Memory B cell (primary cell): ENCODE data around the gene MN1.
"Not testable (repeated sequence)": the region's sequence is repeated elsewhere in the genome, so short reads cannot be mapped to it uniquely, and the experiment has no call there.

Experiments
- ATAC-seq: fragments of 150-1000 bp; cut with Tn5 transposase; 2 replicates; pipeline ENCODE4 v1.10.0; 2021; ENCODE audit warnings: low read depth, mild to moderate bottlenecking, moderate library complexity
- DNase-seq, 2 donors: peaks; one replicate each; pipeline ENCODE4 v3.0.0; 2022; ENCODE audit warnings: low spot score in 2 of 2
- H3K27ac Mint-ChIP-seq: one replicate; pipeline ENCODE4 v1.8.0; 2022; ENCODE audit warnings: mild to moderate bottlenecking, moderate library complexity, mixed read lengths
- H3K27me3 Mint-ChIP-seq: one replicate; pipeline ENCODE4 v1.8.0; 2022; ENCODE audit warnings: mixed read lengths
- H3K36me3 Mint-ChIP-seq: one replicate; pipeline ENCODE4 v1.8.0; 2022; ENCODE audit warnings: mild to moderate bottlenecking, mixed read lengths
- H3K4me1 Mint-ChIP-seq: one replicate; pipeline ENCODE4 v1.8.0; 2022; ENCODE audit warnings: mixed read lengths
- H3K4me3 Mint-ChIP-seq: one replicate; pipeline ENCODE4 v1.8.0; 2022; ENCODE audit warnings: mild to moderate bottlenecking, moderate library complexity, mixed read lengths
- H3K9me3 Mint-ChIP-seq: one replicate; pipeline ENCODE4 v1.8.0; 2022; ENCODE audit warnings: mixed read lengths

The MN1 gene

GRCh38 chr22:27747396-27748221 is 53.9 kb downstream of the MN1 start:
- Mint-ChIP-seq H3K4me1 (no peaks in the 10 kb centered on the region), H3K27ac (no peak overlapping the region), H3K27me3 (peaks cover 12% of the 10 kb centered on the region), H3K36me3 (no peaks in the 10 kb centered on the region), H3K4me3 (no peak overlapping the region), H3K9me3 (no peaks in the 10 kb centered on the region)
- DNase-seq (no peak), ATAC-seq (no peak)

GRCh38 chr22:27746918-27747317 is 54.6 kb downstream of the MN1 start:
- no peaks in the 10 kb centered on the region for H3K4me1 Mint-ChIP-seq
- H3K36me3 Mint-ChIP-seq: no peaks in the 10 kb centered on the region
- H3K27ac Mint-ChIP-seq: no peak overlapping the region
- ATAC-seq (no peak), DNase-seq (no peak)
- H3K27me3 Mint-ChIP-seq: peaks cover 12% of the 10 kb centered on the region
- no peaks in the 10 kb centered on the region for H3K9me3 Mint-ChIP-seq
- no peak overlapping the region for H3K4me3 Mint-ChIP-seq

- no peak for DNase-seq
- H3K27ac Mint-ChIP-seq: no peak overlapping the region
- no peak for ATAC-seq
- no peaks in the 10 kb centered on the region for H3K36me3 Mint-ChIP-seq
- H3K4me3 Mint-ChIP-seq: no peak overlapping the region
- H3K27me3 Mint-ChIP-seq: peaks cover 10% of the 10 kb centered on the region
- H3K9me3 Mint-ChIP-seq: no peaks in the 10 kb centered on the region
- H3K4me1 Mint-ChIP-seq: no peaks in the 10 kb centered on the region
Measured at GRCh38 chr22:27745809-27746208, 55.7 kb downstream of the MN1 start.

GRCh38 chr22:27745154-27745553 is 56.4 kb downstream of the MN1 start:
- Mint-ChIP-seq H3K27ac (no peak overlapping the region), H3K36me3 (no peaks in the 10 kb centered on the region), H3K4me1 (no peaks in the 10 kb centered on the region), H3K9me3 (peaks cover 2% of the 10 kb centered on the region), H3K4me3 (no peak overlapping the region), H3K27me3 (peaks cover 9% of the 10 kb centered on the region)
- no peak for ATAC-seq
- no peak for DNase-seq

GRCh38 chr22:27744078-27744477 is 57.5 kb downstream of the MN1 start:
- not testable (repeated sequence) for ATAC-seq, DNase-seq, H3K9me3 Mint-ChIP-seq

GRCh38 chr22:27740202-27740748 is 61.3 kb downstream of the MN1 start:
- Mint-ChIP-seq H3K27me3 (peaks cover 2% of the 10 kb centered on the region), H3K4me1 (no peaks in the 10 kb centered on the region), H3K27ac (no peak overlapping the region), H3K9me3 (peaks cover 11% of the 10 kb centered on the region), H3K36me3 (no peaks in the 10 kb centered on the region), H3K4me3 (no peak overlapping the region)
- no peak for ATAC-seq
- DNase-seq: no peak

More at GRCh38 chr22:27744078-27744477, 57.5 kb downstream of the MN1 start:
- not testable (repeated sequence) for H3K4me1 Mint-ChIP-seq, H3K27ac Mint-ChIP-seq, H3K4me3 Mint-ChIP-seq, H3K27me3 Mint-ChIP-seq, H3K36me3 Mint-ChIP-seq

- no peak for DNase-seq
- no peaks in the 10 kb centered on the region for H3K4me1 Mint-ChIP-seq
- H3K9me3 Mint-ChIP-seq: peaks cover 11% of the 10 kb centered on the region
- H3K27ac Mint-ChIP-seq: no peak overlapping the region
- H3K4me3 Mint-ChIP-seq: no peak overlapping the region
- no peaks in the 10 kb centered on the region for H3K36me3 Mint-ChIP-seq
- peaks cover 3% of the 10 kb centered on the region for H3K27me3 Mint-ChIP-seq
- ATAC-seq: no peak
Measured at GRCh38 chr22:27737521-27737920, 64.0 kb downstream of the MN1 start.

GRCh38 chr22:27734066-27734465 is 67.5 kb downstream of the MN1 start:
- H3K4me3 Mint-ChIP-seq: no peak overlapping the region
- H3K27ac Mint-ChIP-seq: no peak overlapping the region
- H3K36me3 Mint-ChIP-seq: no peaks in the 10 kb centered on the region
- no peaks in the 10 kb centered on the region for H3K4me1 Mint-ChIP-seq
- DNase-seq (no peak), ATAC-seq (no peak)
- peaks cover 7% of the 10 kb centered on the region for H3K9me3 Mint-ChIP-seq
- H3K27me3 Mint-ChIP-seq: peaks cover 3% of the 10 kb centered on the region

GRCh38 chr22:27732841-27733240 is 68.7 kb downstream of the MN1 start:
- H3K36me3 Mint-ChIP-seq: no peaks in the 10 kb centered on the region
- no peak overlapping the region for H3K27ac Mint-ChIP-seq
- H3K4me1 Mint-ChIP-seq: no peaks in the 10 kb centered on the region
- ATAC-seq (no peak), DNase-seq (no peak)
- no peak overlapping the region for H3K4me3 Mint-ChIP-seq
- H3K27me3 Mint-ChIP-seq: peaks cover 3% of the 10 kb centered on the region
- peaks cover 5% of the 10 kb centered on the region for H3K9me3 Mint-ChIP-seq

- H3K9me3 Mint-ChIP-seq: peaks cover under 1% of the 10 kb centered on the region
- no peak for DNase-seq
- no peak overlapping the region for H3K27ac Mint-ChIP-seq
- H3K27me3 Mint-ChIP-seq: peaks cover 6% of the 10 kb centered on the region
- no peak for ATAC-seq
- no peaks in the 10 kb centered on the region for H3K36me3 Mint-ChIP-seq
- H3K4me1 Mint-ChIP-seq: peaks cover under 1% of the 10 kb centered on the region
- no peak overlapping the region for H3K4me3 Mint-ChIP-seq
Measured at GRCh38 chr22:27732391-27732790, 69.2 kb downstream of the MN1 start.

GRCh38 chr22:27731621-27732020 is 69.9 kb downstream of the MN1 start:
- Mint-ChIP-seq H3K27me3 (peaks cover 9% of the 10 kb centered on the region), H3K4me3 (no peak overlapping the region)

GRCh38 chr22:27730641-27731433 is 70.7 kb downstream of the MN1 start:
- Mint-ChIP-seq H3K4me3 (no peak overlapping the region), H3K27ac (no peak overlapping the region), H3K36me3 (no peaks in the 10 kb centered on the region), H3K4me1 (peaks cover 2% of the 10 kb centered on the region), H3K9me3 (peaks cover under 1% of the 10 kb centered on the region), H3K27me3 (peaks cover 9% of the 10 kb centered on the region)
- ATAC-seq: no peak
- no peak for DNase-seq

More at GRCh38 chr22:27731621-27732020, 69.9 kb downstream of the MN1 start:
- DNase-seq (no peak), ATAC-seq (no peak)
- Mint-ChIP-seq H3K27ac (no peak overlapping the region), H3K4me1 (peaks cover 2% of the 10 kb centered on the region), H3K9me3 (no peaks in the 10 kb centered on the region), H3K36me3 (no peaks in the 10 kb centered on the region)

GRCh38 chr22:27729246-27729645 is 72.3 kb downstream of the MN1 start:
- Mint-ChIP-seq H3K36me3 (no peaks in the 10 kb centered on the region), H3K27ac (no peak overlapping the region), H3K4me3 (no peak overlapping the region), H3K27me3 (peaks cover 9% of the 10 kb centered on the region), H3K9me3 (peaks cover 6% of the 10 kb centered on the region), H3K4me1 (peaks cover 2% of the 10 kb centered on the region)
- no peak for ATAC-seq
- DNase-seq: no peak
